K562 (cell line): Measurements from ENCODE around the gene LBP. TPM values are rescaled to one million over a fixed set of nuclear protein-coding genes. Genes with fewer than 3 reads are reported as not detected.

Source experiments
- CCNT2 ChIP-seq: IDR thresholded peaks from 2 replicates; pipeline ENCODE4 v1.6.1; 2011; ENCODE audit warnings: borderline replicate concordance, low read depth, mild to moderate bottlenecking, moderate library complexity, mixed read lengths, low read length; ENCODE audit not compliant: insufficient read length; ENCODE audit errors: extremely low read depth
- FOXM1 ChIP-seq, 2 experiments: fragments of 450-650 bp in 1 of 2; sonication (generic) in 1 of 2; formaldehyde crosslinking in 1 of 2; IDR thresholded peaks; 2 replicates each; pipeline versions ENCODE4 v1.6.1 to v1.9.0; 2017 to 2022; ENCODE audit warnings: low read depth in 2 of 2, mild to moderate bottlenecking in 2 of 2, missing genetic modification reagents in 1 of 2, moderate library complexity in 1 of 2
- HNRNPLL ChIP-seq: fragments of 200-400 bp; formaldehyde crosslinking; IDR thresholded peaks from 2 replicates; pipeline ENCODE4 v1.6.1; 2017; ENCODE audit warnings: low read length, low read depth, mild to moderate bottlenecking; ENCODE audit not compliant: poor library complexity, severe bottlenecking
- HOXB6 ChIP-seq: fragments of 250-450 bp; sonication (Bioruptor Pico); IDR thresholded peaks from 2 replicates; pipeline ENCODE4 v1.5.1; 2022; ENCODE audit warnings: mild to moderate bottlenecking, borderline replicate concordance
- IRF1 ChIP-seq: sonication (generic); formaldehyde crosslinking; IDR thresholded peaks from 2 replicates; pipeline ENCODE4 v1.8.0; 2022; ENCODE audit warnings: missing genetic modification reagents, mild to moderate bottlenecking, borderline replicate concordance
- L3MBTL2 ChIP-seq: fragments of 450-650 bp; IDR thresholded peaks from 2 replicates; pipeline ENCODE4 v1.6.1; 2016; ENCODE audit warnings: mild to moderate bottlenecking, moderate library complexity
- MEIS2 ChIP-seq: fragments of 450-650 bp; IDR thresholded peaks from 2 replicates; pipeline ENCODE4 v1.6.1; 2014; ENCODE audit warnings: mild to moderate bottlenecking; ENCODE audit not compliant: partially characterized antibody
- NFYB ChIP-seq: IDR thresholded peaks from 2 replicates; pipeline ENCODE4 v1.6.1; 2011; ENCODE audit warnings: mild to moderate bottlenecking, moderate library complexity; ENCODE audit not compliant: insufficient read length; ENCODE audit errors: extremely low read depth
- PBX2 ChIP-seq, 2 experiments: IDR thresholded peaks in 1 of 2; conservative IDR thresholded peaks in 1 of 2; 2 replicates each; pipeline ENCODE4 v1.6.1; 2016; ENCODE audit warnings: low read depth in 2 of 2, mild to moderate bottlenecking in 1 of 2, missing compliant biosample characterization in 1 of 2, missing genetic modification characterization in 1 of 2, moderate library complexity in 1 of 2
- PRDM10 ChIP-seq: fragments of 450-650 bp; IDR thresholded peaks from 2 replicates; pipeline ENCODE4 v1.6.1; 2018; ENCODE audit not compliant: partially characterized antibody
- RAD51 ChIP-seq: fragments of 450-650 bp; IDR thresholded peaks from 2 replicates; pipeline ENCODE4 v1.7.1; 2016; ENCODE audit warnings: low read depth, mild to moderate bottlenecking, borderline replicate concordance
- SRSF1 ChIP-seq: fragments of 200-400 bp; formaldehyde crosslinking; IDR thresholded peaks from 2 replicates; pipeline ENCODE4 v1.6.1; 2017; ENCODE audit warnings: mild to moderate bottlenecking, low read depth, low read length, moderate library complexity
- TOE1 ChIP-seq, 2 experiments: fragments of 450-650 bp in 1 of 2; sonication (generic) in 1 of 2; formaldehyde crosslinking in 1 of 2; IDR thresholded peaks; 2 replicates each; pipeline versions ENCODE4 v1.7.1 to v1.8.0; 2016 to 2022; ENCODE audit warnings: borderline replicate concordance in 2 of 2, mild to moderate bottlenecking in 2 of 2, antibody characterized with exemption in 1 of 2, inconsistent platforms in 1 of 2, low read depth in 1 of 2, missing genetic modification reagents in 1 of 2, moderate library complexity in 1 of 2
- ZFPM2 ChIP-seq: fragments of 250-450 bp; sonication (Bioruptor Pico); IDR thresholded peaks from 2 replicates; pipeline ENCODE4 v1.5.1; 2022; ENCODE audit warnings: mild to moderate bottlenecking
- ZNF197 ChIP-seq: fragments of 200-800 bp; sonication (Bioruptor generic); IDR thresholded peaks from 2 replicates; pipeline ENCODE4 v1.6.1; 2016; ENCODE audit warnings: low read depth, missing genetic modification characterization, missing compliant biosample characterization
- ZNF561 ChIP-seq: fragments of 450-650 bp; formaldehyde crosslinking; conservative IDR thresholded peaks from 2 replicates; pipeline ENCODE4 v1.4.0; 2020; ENCODE audit warnings: mild to moderate bottlenecking, moderate library complexity
- polyA plus RNA-seq, 8 experiments: library from polyadenylated mRNA; depleted of rRNA in 4 of 8; stranded (reverse) in 5 of 8; unstranded in 3 of 8; fragments of >200 nt; fragmentation: Nextera tagmentation in 2 of 8; fragmentation: Illumina TruSeq in 1 of 8; extraction: Ambion mirVana in 2 of 8; extraction: Trizol in 1 of 8; gene quantifications; 2 replicates each; pipeline versions ENCODE4 v1.2.1 to v1.2.3, GENCODE V29; 2011 to 2014; ENCODE audit warnings: inconsistent platforms in 1 of 8, missing spikeins in 1 of 8
- total RNA-seq, 7 experiments: library from RNA; depleted of rRNA in 6 of 7; stranded (reverse); fragments of >200 nt in 6 of 7; fragmentation: Illumina TruSeq in 2 of 7; extraction: Trizol in 2 of 7; gene quantifications; 2 replicates each; pipeline versions ENCODE4 v1.2.1 to v1.2.3, GENCODE V29; 2011 to 2021; ENCODE audit warnings: low replicate concordance in 1 of 7
- TF ChIP-seq, protein P1 (sequence below): fragments of 450-650 bp; formaldehyde crosslinking; IDR thresholded peaks from 2 replicates; pipeline ENCODE4 v1.4.0; 2020; ENCODE audit warnings: mild to moderate bottlenecking, moderate library complexity

The LBP gene
- total and polyA plus RNA-seq, 9 of the 15 experiments (the other 6 are each of a cell fraction or from before 2014, with no cell fraction given): 0.06 to 0.31 (median 0.09) TPM; not detected in 3

- no peak for TF ChIP-seq CCNT2
- TF ChIP-seq FOXM1 (IDR thresholded peaks at IDR 0.05; ENCODE audit: low read depth): peak; percentile 76
- TF ChIP-seq FOXM1 (CRISPR knock-in tag; IDR thresholded peaks at IDR 0.05; ENCODE audit: low read depth): no peak
- TF ChIP-seq PRDM10: no peak
- no peak for TF ChIP-seq HNRNPLL
- no peak for TF ChIP-seq TOE1 (IDR thresholded peaks at IDR 0.05; ENCODE audit: borderline replicate concordance)
- TF ChIP-seq TOE1 (CRISPR knock-in tag; IDR thresholded peaks at IDR 0.05; ENCODE audit: borderline replicate concordance, low read depth): no peak
- no peak for TF ChIP-seq ZNF197 (CRISPR knock-in tag)
- no peak for TF ChIP-seq IRF1 (CRISPR knock-in tag)
- no peak for TF ChIP-seq ZFPM2 (CRISPR knock-in tag)
- no peak for TF ChIP-seq SRSF1
- peak; percentile 56 for TF ChIP-seq MEIS2
- TF ChIP-seq ZNF561 (CRISPR knock-in tag): no peak
- no peak for TF ChIP-seq HOXB6 (CRISPR knock-in tag)
- TF ChIP-seq, protein P1, sequence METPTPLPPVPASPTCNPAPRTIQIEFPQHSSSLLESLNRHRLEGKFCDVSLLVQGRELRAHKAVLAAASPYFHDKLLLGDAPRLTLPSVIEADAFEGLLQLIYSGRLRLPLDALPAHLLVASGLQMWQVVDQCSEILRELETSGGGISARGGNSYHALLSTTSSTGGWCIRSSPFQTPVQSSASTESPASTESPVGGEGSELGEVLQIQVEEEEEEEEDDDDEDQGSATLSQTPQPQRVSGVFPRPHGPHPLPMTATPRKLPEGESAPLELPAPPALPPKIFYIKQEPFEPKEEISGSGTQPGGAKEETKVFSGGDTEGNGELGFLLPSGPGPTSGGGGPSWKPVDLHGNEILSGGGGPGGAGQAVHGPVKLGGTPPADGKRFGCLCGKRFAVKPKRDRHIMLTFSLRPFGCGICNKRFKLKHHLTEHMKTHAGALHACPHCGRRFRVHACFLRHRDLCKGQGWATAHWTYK (CRISPR knock-in tag): no peak
- no peak for TF ChIP-seq PBX2 (CRISPR knock-in tag; IDR thresholded peaks at IDR 0.05; ENCODE audit: low read depth)
- peak; percentile 57; the same call in 1 of the 2 replicates for TF ChIP-seq PBX2 (tag; conservative IDR thresholded peaks at IDR 0.05; ENCODE audit: low read depth)
- TF ChIP-seq L3MBTL2: peak; percentile 49; the same call in 1 of the 2 replicates
- no peak for TF ChIP-seq RAD51
- TF ChIP-seq NFYB: no peak
Measured at GRCh38 chr20:38386004-38386403, 39.7 kb downstream of the LBP start (continued).
